Measurements from ENCODE around the gene ANGPTL7.

Gene ANGPTL7

GRCh38 chr1:11211461-11211860 is 22.3 kb downstream of the ANGPTL7 start:
- DNase-seq = no peak

GRCh38 chr1:11211925-11212587 is 22.9 kb downstream of the ANGPTL7 start:
- DNase-seq = no peak

GRCh38 chr1:11214698-11215380 is 25.7 kb downstream of the ANGPTL7 start:
- DNase-seq = no peak

DNA sequence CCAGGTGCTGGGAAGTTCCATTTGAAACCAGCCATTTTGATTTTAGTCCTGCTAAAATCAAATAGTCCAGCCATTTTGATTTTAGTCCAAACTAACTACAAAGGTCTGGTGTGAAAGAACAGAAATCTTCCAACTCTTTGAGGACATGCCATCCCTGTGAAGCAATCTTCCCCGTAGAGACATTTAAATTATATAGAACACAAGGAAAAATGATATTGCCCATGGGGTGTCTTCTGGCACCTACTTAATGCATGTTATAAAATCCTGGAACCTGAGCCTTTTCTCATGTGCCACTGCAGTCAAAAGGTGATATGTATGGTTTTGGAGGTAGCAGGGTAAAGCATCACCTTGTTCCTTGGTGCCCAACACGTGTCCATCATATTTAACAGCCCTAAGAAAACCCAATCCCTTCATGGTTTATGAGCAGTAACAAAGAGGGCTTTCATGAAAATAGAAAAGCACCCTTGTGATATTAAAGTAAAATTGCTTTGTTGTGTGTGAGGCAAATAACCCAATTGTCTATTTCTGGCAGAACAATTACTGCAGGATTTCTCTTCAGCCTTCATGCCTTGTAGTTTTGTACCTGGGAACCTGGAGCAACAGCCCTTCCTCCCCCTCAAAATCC is 26.3 kb downstream of the ANGPTL7 start:
- no peak for DNase-seq

DNA sequence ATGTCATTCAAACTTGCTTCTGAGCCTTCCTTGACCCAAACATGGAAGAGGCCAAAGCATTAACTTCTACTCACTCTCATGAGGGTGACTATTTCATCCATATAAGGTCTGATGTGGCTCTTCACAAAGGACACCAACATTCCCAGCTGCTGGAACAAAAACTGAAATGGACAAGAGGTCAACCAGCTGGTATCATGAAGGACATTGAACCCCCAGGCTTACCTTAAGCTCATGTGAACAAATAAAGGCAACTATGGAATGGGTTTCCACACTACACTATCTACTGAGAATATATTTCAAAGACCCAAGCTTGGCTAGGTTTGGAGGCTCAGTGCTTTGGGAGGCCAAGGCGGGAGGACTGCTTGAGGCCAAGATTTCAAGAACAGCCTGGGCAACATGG is 26.9 kb downstream of the ANGPTL7 start:
- DNase-seq = no peak

GRCh38 chr1:11227106-11228077 is 38.2 kb downstream of the ANGPTL7 start:
- DNase-seq = no peak

GRCh38 chr1:11229203-11229602 is 40.0 kb downstream of the ANGPTL7 start:
- no peak for DNase-seq

GRCh38 chr1:11233208-11233607 is 44.1 kb downstream of the ANGPTL7 start:
- no peak for DNase-seq

DNA sequence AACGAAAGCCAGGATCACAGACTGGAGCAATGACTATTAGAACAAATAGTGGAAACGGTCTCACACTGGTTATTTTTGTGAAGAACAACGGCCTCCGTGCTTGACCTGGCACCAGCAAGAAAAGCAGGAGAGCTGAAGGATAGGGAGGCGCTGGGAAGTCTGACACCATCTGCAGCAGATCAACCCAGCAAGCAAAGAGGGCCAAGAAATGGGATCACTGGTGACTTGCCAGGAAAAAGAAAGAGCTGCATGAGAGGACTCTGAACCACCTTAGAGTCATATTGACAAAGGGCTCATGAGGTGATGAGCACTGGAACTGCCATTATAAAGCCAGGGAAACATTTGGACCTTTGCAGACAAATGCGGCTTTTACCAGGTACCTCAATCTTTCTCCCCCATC is 48.2 kb downstream of the ANGPTL7 start:
- DNase-seq = no peak

DNA sequence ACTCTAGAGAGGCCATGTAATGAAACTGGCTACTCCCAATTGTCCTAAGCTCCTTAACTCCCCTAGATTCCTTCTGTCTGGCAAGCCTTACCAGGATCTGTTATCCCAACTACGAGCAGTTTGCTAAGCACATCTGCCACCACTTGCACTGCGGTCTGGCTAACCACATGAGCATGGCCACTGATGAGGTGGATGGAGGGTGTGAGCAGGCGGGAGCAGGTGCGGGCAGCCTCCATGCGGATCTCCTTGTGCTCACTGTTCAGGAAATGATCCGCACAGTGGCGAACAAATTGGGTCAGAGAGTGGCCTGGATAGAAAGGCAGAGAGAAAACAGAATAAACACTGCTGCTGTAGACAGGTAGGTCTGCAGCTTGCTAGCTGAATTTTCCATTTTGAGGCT is 49.2 kb downstream of the ANGPTL7 start:
- DNase-seq = no peak

DNA sequence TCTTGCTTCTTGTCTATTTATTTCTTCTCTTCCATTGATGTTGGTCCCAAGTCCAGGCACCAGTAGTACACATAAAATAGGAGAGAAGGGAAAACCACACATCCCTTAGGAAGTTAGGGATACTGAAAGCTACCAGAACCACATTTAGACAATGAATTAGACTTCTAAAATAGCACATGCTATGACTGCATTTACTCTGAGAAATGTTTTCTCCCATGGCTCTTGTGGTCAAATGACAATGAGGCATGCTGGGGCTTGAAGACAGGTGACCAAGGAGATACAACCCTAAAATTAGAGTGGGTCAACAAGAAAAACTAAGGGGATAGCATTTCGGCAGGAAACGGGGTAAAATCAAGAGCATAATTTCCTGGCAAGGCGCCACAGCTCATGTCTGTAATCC is 56.1 kb downstream of the ANGPTL7 start:
- DNase-seq = no peak

Measured in GF-D8 (cell line).